NCI-H510A treated with DMSO at 0.1 percent for 48 hours (cell line): Measurements from ENCODE around the gene IFFO2.
"Not testable (repeated sequence)": the region's sequence is repeated elsewhere in the genome, so short reads cannot be mapped to it uniquely, and the experiment has no call there.

Source experiments
- DNase-seq: peaks from one replicate; lab custom pipeline; 2025; lab: John Stamatoyannopoulos, UW

IFFO2 gene

GRCh38 chr1:18874600-18874999, 81.9 kb downstream of the IFFO2 start:
- no peak for DNase-seq

GRCh38 chr1:18874036-18874435, 82.4 kb downstream of the IFFO2 start:
- no peak for DNase-seq

DNA sequence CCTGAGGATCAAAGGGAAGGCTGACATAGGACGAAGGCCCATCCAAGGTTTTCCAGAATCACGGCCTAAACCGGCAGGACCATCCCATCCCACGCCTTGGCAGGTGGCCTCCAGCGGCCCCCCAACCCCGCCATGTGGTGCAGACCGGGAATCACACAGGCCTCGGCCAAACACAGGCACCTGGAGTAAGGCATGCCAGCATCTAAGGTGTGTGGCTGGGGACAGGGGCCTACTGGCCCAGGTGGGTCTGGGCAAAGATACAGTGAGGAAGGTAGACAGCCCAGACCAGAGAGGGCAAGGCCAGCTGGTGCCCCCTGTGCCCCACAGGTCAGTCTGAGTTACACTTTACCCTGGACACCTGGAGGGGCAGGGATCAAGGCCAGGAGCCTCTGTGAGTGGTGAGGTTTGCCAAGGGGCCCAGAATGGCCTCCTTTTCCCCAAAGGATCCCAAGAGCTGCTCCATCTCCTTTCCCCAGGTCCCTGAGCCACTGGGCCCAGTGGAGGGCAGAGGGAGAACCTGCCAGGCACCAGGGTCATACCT, 84.3 kb downstream of the IFFO2 start:
- DNase-seq: no peak

DNA sequence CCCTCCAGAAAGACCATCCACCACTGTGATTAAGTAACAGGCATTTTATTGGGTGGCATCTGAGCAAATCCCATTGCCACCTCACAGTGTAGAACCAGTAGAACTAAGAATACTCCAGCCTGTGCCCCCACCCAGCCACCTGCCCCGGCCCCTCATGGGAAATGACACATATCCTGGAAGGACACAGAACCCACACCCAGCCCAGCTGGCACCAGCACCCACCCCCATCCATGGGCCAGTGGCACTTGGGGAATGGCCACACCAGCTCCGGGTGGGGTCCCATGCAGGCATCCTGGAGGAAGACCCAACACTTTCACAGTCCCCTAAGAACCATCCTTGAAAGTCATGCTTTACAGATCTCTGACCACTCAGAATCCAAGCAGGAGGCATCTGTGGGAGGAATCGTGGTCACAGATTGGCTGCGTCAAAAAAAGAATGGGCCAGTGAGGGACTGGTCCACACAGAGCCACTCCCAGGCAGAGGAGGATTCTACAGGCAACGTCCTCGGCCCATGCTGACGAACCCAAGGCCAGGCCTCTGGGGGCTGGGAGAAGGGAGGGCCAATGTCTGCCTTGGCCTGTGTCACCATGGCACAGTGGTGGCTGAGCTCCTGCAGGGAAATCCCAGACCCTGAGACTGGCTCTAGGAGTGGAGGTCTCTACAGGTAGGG, 84.9 kb downstream of the IFFO2 start:
- DNase-seq: no peak

- no peak for DNase-seq
These were observed 85.5 kb downstream of the IFFO2 start for GRCh38 chr1:18870957-18871356.

- not testable (repeated sequence) for DNase-seq
These were observed 85.9 kb downstream of the IFFO2 start for GRCh38 chr1:18870595-18870865.

DNA sequence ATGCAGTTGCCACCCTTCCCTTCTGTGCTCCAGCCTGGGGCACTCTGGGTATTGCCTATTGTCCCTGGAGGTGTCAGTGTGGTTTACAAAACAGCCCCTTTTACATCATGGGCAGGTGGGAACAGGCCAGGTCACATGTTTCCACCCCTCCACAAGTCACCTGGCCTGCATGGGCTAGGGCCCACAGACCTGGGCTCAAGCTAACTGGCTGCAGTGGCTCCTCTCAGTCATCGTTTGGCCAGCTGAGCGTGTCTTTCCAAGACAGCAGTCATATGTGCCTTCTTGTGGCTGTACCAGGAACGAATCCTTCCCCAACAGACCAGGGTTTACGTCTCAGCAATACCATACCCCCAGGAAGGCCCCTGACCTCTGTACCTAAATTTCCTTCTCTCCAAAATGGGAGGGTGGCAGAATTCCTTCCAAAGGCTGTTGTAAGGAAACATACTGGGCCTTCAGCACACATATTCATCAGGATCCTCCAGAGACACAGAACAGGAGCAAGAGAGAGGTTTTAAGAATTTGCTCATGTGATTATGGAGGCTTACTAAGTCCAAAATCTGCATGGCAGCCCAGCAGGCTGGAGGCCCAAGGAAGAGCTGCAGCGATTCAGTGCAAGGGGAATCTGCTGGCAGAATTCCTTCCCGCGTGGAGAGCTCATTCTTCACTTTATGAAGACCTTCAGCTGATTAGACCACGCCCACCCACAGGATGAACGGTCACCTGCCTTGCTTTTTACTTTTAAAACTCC, 86.5 kb downstream of the IFFO2 start:
- DNase-seq: no peak

DNA sequence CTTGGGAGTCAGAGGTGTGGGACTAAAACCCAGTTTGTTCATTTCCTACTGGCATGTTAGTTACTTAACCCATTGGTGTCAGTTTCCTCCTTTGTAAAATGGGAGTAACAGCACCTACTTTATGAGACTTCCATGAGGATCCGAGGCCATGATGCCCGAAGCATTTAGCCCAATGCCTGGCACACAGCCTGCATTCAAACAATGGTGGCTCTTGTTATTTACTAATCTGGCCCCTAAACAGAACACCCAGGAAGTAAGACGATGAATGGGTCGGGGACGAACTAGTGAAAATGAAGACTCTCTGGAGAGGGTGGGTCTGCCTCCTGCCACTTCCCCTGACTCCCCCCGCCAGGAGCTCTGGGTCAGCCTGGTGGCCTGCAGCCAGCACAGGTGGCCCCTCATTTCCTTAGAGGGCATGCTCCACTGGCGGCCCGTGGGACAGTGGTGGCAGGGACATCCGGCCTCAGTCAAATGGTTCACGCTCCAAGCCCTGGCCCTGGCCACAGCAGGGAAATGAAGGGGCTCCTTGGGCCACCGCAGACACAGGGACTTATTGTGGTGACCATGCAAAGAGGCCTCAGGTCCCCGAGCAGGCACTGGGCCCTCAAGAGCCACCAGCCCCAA, 87.6 kb downstream of the IFFO2 start:
- no peak for DNase-seq

DNA sequence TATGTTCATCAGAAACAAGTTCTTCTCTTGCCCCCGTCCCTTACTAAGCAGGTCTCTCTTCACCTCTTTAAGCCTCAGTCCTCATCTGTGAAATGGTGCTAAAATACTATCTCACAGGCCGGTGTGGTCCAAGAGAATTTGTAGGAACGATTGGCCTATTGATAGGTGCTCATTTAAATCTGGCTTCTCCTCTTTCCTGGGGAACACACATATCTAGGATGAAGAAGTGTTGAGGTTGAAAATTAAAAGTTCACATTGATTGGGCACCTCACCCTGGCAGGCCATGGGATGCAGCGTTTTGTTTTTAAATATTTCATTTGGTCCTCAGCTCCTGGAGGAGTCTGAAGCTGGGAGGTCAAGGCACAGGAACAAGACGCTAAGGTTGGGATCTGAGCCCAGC, 88.1 kb downstream of the IFFO2 start:
- no peak for DNase-seq

DNA sequence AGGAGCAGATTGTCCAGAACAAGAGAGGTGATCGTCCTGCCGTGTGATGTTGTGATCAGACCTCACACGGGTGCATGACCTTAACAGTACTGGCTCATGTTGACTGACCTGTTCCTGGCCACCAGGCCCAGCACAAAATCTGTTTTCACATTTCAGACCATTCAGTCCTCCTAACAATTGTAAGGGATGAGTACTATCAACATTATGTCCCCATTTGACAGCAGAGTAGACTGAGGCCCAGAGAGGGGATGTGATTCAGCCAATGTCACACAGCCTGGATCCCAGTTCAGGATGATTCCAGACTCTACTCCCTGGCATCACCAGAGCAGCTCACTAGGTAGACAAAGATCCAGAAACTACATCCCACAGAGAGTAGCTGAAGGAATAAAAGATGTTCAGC, 89.6 kb downstream of the IFFO2 start:
- no peak for DNase-seq

DNA sequence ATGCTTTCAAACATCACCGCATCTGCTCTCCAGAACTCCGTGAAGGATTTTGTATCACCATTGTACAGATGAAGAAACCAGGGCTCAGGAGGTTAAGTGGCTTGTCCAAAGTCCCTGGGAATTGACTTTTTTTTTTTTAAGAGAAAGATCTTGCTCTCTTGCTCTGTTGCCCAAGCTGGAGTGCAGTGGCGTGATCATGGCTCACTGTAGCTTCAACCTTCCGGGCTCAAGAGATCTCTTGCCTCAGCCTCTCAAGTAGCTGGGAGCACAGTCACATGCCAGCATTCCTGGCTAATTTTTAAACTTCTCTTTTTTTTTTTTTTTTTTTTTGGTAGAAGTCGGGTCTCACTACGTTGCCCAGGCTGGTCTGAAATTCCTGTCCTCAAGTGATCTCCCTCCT, 90.2 kb downstream of the IFFO2 start:
- no peak for DNase-seq

GRCh38 chr1:18865176-18865575, 91.3 kb downstream of the IFFO2 start:
- no peak for DNase-seq

DNA sequence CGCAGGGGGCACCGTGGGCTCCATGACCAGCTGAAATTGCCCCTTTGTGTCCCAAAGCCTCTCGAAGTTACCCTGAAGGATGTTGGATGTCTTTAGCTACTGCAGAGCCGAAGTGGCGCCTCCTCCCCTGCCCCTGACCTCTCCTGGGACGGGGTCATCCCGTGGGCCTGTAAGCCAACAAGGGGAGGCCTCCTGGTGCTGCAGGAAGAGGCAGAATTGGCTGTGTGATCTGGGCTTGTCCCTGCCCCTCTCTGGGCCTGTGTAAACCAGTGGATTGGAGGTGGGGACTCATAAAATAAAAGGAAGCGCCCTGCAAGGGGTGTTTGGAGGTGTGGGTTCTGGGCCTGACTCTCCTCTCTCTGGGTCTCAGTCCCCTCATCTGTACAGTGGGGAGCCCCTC, 94.9 kb downstream of the IFFO2 start:
- DNase-seq: no peak

GRCh38 chr1:18861082-18861481, 95.4 kb downstream of the IFFO2 start:
- no peak for DNase-seq

DNA sequence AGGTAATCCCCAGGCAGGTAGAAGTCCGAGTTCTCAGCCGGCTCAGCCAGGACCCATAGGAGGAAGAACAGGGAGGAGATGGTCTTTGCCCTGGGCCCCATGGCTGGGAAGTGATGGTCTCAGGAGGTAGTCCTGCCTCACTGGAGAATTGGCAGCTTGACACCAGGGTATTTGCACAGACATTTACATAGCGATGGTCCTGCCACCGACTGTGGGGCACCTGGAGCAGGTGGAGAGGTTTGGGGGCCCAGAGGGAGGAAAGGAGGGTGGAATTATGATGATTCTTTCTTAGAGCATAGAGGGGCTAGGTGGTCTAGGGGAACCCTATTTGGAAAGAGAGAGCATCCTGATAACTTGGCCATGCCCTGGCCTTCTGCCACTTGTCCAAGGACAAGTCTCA, 96.9 kb downstream of the IFFO2 start, which contains the start of gene TAS1R2:
TAS1R2 (minus strand) TSS at position 101 of the 400 bp plus-strand sequence; CDS start at position 101, 0 bp downstream.
- DNase-seq: no peak

GRCh38 chr1:18858070-18858688, 98.3 kb downstream of the IFFO2 start:
- no peak for DNase-seq

DNA sequence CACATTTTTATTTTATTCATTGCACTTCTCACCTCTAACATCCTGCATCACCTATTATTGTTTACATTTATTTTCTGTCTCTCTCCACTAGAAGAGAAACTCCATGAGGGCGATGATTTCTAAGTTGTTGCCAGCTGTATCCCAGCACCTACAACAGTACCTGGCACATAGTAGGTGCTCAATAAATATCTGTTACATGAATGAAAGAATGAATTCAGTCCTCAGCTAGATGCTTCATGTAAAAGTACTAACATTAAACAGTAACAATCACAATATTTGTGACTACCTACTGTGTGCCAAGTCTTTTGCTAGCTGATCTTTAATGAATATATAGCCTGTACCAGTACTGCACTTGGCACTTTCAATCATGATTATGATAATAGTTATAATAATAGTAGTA, 100.0 kb downstream of the IFFO2 start:
- DNase-seq: no peak

- DNase-seq: no peak
These were observed 100.9 kb downstream of the IFFO2 start for GRCh38 chr1:18855573-18855972.

DNA sequence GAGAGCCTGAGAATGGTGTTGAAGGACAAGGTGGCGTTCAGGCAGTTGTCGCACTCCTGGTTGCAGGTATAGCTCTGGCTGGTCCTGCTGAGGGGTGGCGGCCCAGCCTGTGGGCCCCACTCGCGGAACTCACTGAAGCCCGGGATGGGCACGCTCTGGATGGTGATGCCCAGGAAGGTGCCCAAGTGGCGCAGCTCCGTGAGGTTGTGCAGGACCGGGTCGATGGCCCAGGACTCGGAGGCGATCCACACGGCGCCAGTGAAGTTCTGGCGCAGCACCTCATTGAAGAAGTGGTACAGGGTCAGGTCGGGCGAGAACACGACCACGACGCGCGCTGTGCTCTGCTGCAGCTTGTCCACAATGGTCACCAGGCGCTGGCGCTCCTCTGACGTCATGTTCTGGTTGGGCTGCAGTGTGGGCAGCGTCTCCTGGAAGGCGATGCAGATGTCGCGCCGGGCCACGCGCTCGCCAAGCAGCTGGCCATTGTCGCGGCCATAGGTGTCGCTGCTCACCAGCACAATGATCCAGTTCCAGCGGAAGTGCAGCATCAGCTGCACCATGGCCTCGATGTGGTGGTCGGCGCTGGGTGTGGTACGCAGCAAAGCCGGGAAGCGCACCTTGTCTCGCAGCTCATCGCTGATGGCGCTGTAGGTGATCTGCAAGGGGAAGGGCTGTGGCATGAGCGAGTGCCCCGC, 102.0 kb downstream of the IFFO2 start:
- no peak for DNase-seq
